GM19372 (cell line): Measurements from ENCODE around the gene OSBPL6.
"Not testable (repeated sequence)": the region's sequence is repeated elsewhere in the genome, so short reads cannot be mapped to it uniquely, and the experiment has no call there.

Source experiments
- ATAC-seq: cut with Tn5 transposase; IDR thresholded peaks from one replicate; pipeline ENCODE4 v1.9.1; 2021; ENCODE audit warnings: mild to moderate bottlenecking, low read depth, moderate library complexity; ENCODE audit not compliant: unreplicated experiment

Gene OSBPL6

GRCh38 chr2:178197791-178198190 lies 3.5 kb downstream of the OSBPL6 start:
- no peak for ATAC-seq

- not testable (repeated sequence) for ATAC-seq
Observed at GRCh38 chr2:178198441-178198840, 4.1 kb downstream of the OSBPL6 start.

- no peak for ATAC-seq
Observed at GRCh38 chr2:178199334-178199733, 5.0 kb downstream of the OSBPL6 start.

- ATAC-seq = no peak
Observed at GRCh38 chr2:178200331-178200730, 6.0 kb downstream of the OSBPL6 start.

DNA sequence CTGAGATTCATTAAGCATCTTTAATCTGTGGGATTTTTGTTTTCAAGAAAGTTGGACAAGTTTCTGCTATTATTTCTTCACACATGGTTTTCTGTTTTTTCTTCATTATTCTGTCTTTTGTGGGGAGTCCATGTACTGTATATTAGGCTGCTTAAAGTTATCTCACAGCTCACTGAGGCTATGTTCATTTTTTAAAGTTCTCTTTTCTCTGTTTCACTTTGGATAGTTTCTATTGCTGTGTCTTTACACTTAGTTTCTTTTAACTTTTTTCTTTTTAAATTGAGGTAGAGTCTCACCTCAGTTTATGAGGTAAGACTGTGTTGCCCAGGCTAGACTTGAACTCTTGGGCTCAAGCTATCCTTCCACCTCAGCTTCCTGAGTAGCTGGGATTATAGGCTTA lies 8.6 kb downstream of the OSBPL6 start:
- ATAC-seq = no peak

- no peak for ATAC-seq
Observed at GRCh38 chr2:178204977-178205376, 10.7 kb downstream of the OSBPL6 start.

DNA sequence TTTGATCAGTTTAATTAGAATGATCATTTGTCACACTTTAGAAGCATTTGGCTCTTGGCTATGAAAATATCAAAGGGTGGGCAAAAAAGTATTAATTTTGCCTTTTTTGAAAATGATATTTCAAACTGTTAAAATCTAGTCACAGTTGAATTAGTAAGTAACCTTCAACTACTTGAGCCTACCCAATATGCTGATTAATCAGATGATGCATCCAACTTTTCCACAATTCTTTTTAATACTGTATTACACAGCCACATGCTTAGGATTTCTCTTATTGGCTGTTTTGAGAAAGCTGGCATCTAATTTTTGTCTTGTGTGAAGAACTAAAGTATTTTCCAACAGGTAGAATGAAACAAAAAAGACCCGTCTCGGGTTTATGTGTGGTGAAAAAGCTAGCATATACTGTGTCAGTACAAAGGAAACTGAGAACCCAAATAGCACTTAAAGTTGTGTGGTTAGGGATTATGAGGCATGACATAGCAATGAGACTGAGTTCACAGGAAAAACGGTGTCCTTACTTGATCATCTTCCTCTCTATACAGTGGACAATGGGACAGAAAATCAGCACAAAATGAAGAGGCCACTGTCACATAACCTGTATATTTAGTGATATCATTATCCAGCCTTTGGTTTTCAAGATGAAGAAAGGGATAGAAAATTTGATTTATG lies 11.7 kb downstream of the OSBPL6 start:
- ATAC-seq = no peak

DNA sequence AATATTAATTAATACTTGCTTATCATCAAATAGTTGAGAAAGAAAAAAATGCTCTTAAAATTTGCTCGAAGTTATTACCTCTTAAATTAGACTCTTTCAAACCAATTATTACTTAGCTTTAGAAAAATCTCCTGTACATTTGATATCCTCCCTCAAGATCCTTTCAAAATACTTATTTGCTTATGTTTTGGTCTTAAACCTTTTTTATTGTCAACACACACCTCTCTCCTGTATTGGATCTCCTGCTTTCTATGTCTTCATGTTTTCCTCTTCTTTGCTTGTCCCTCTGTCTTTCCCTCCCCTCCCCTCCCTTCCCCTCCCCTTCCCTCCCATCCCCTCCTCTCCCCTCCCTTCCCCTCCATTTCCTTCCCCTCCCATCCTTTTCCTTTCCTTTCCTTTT lies 14.0 kb downstream of the OSBPL6 start:
- ATAC-seq = no peak

GRCh38 chr2:178208817-178209216 lies 14.5 kb downstream of the OSBPL6 start:
- no peak for ATAC-seq

DNA sequence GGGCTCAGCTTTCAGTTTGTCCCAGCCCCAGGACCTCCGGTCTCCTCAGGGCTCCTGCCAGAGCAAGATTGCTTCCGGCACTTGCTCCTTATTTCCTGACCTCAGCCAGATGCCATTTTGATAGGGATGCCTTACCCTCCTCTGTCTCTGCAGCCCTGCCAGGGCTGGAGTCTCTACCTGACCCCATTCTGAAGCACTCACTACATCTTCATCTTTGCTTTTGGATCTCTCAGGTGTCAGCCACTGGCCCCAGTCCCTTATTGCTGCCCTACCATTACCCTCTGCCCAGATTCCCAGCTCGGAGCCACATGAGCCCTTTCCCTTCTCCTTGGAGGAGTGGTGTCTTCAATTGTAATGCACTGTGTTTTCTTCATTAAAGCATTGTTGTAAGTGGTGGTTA lies 17.1 kb downstream of the OSBPL6 start:
- no peak for ATAC-seq

GRCh38 chr2:178211943-178212342 lies 17.6 kb downstream of the OSBPL6 start:
- no peak for ATAC-seq

DNA sequence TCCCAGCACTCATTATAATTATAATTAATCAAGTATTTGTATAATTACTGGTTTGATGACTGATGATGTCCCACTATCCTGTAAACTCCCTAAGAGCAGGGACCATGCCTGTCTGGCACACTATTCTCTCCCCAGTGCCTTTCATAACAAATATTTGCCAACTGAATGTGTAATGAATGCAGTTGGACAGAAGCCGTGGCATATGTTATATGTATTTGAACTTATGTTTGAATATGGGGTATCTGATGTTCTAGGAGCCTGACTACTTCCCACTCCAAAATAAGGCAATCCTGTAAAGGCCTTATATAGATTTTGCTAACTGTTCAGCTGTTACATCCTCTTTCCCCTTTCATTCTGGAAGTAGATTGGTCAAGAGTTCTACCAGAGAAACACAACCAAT lies 19.7 kb downstream of the OSBPL6 start:
- no peak for ATAC-seq

DNA sequence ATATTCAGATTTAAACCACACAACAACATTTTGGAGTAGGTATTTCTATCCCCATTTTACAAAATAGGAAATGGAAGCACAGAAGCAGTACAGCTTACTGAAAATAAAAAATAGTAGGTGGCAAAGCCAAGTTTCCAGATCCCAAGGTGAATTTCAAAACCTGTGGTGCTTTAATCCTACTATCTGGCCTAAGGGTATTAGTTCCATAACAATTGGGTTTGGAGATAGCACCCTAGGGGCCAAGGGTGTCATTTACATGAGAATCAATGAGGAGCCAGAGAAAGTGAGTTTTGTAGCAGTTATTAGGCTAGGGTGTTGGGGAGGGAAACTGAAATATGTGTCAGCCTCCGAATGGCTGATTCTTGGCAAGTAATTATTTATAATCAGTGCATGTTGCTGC lies 24.9 kb downstream of the OSBPL6 start:
- no peak for ATAC-seq

DNA sequence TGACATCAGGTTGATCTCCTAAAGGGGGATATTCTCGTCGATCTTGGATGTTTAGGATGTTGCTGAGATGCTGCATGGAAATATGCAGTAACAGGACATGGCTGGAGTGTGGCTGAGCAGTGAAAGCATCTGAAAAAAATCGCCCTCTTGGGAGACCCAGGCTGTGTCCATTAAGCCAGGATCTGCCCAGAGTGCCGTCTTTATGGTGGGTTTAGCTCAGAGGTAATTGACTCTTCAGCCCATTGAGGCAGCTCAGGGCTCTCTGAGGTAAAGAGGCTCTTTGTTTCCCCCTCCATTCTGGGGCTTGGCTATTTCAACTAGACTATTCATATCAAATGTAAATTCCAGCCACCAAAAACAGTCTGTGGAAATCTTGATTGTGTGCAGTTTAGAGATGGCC lies 26.5 kb downstream of the OSBPL6 start:
- ATAC-seq = no peak

DNA sequence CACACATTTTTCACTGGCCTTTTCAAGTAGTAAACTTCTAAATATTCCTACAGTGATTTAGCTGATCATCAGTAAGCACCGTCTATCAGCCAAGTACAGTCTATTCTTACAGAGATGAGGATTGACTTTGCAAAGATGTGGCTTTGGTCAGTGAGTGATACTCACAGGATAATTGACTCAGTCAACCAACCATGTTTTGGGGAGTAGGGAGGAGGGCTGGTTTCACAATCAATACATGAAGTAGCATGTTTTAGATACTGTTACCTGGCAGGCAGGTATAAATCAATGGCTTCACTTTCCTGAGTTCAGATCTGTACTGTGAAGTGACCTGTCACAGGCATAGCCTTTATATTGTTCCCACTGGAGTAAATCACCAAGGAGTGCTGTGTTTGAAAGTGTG lies 27.2 kb downstream of the OSBPL6 start:
- no peak for ATAC-seq

- ATAC-seq = no peak
Observed at GRCh38 chr2:178223806-178224205, 29.5 kb downstream of the OSBPL6 start.

- no peak for ATAC-seq
Observed at GRCh38 chr2:178225006-178225805, 30.9 kb downstream of the OSBPL6 start.

DNA sequence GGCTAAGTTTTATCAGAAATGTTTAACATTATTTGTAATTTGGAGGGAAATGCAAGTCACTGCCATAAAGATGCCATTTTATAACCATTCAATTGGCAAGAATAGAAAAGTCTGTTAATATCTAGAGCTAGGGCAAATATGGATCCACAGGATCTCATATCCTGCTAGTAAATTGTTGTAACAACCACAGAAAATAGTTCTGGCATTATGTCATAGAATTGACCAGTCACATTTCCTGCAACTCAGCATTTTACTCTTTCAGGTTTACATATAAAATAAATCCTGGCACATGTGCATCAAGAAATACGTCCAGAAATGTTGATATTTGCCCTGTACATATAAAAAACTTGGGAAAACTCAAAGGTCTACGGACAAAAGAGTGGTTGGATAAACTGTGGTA lies 32.9 kb downstream of the OSBPL6 start:
- ATAC-seq = no peak

GRCh38 chr2:178229927-178230326 lies 35.6 kb downstream of the OSBPL6 start:
- ATAC-seq = no peak

DNA sequence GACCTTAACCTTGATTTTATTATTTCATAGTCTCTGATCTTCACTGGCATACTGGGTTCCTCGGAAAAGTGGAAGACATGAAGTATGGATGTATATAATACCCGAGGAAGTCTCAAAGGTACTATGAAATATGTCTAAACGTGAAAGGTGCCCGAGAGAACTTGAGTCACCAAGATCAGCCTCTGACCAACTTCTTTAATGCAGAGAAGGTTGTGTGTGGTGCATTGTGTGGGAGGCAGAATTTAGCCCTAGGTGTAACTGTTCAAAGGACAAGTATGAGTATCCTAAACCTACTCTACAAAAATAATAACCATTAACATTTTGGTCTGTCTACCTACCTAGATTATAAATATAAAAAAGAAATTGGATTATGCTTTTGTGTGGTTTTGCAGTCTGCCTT lies 36.1 kb downstream of the OSBPL6 start:
- ATAC-seq = no peak

DNA sequence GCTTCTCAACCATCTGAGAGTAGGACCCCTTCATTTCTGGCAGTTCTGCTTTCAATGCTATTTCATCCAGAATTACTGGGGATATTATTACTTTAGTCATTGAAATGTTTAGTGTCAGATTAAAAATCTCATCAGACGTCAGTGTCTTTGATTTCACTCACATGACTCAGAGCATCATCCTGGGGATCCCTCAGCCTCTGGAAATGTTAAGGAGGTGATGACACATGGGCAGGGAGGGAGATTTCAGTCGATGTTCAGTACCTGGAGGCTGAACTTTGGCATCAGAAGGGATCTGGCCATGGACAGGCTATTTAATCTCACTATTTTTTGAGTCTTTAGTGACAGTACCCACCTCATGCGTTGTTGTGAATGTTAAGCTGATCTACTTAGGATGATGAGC lies 39.1 kb downstream of the OSBPL6 start:
- no peak for ATAC-seq

- no peak for ATAC-seq
Observed at GRCh38 chr2:178234648-178235047, 40.3 kb downstream of the OSBPL6 start.
